ENCODE results near the gene PLEKHD1.
"Not testable (repeated sequence)": the region's sequence is repeated elsewhere in the genome, so short reads cannot be mapped to it uniquely, and the experiment has no call there.

PLEKHD1 gene

GRCh38 chr14:69484444-69485314, at the start of gene PLEKHD1:
TSS of gene PLEKHD1 (plus strand) at chr14:69484728. CDS start at chr14:69484966, 238 bp downstream.
- DNase-seq (ENCODE audit: low spot score), result no peak

GRCh38 chr14:69439521-69440270, 44.8 kb upstream of the PLEKHD1 start:
- DNase-seq (ENCODE audit: low spot score), result no peak

GRCh38 chr14:69441948-69442347, 42.6 kb upstream of the PLEKHD1 start:
- DNase-seq (ENCODE audit: low spot score), result no peak

- no peak for DNase-seq (ENCODE audit: low spot score)
These were observed 41.2 kb upstream of the PLEKHD1 start for GRCh38 chr14:69443296-69443805.

- no peak for DNase-seq (ENCODE audit: low spot score)
These were observed 35.3 kb upstream of the PLEKHD1 start for GRCh38 chr14:69449216-69449615.

- no peak for DNase-seq (ENCODE audit: low spot score)
These were observed 32.6 kb upstream of the PLEKHD1 start for GRCh38 chr14:69451941-69452340.

- DNase-seq (ENCODE audit: low spot score), result no peak
These were observed 26.2 kb upstream of the PLEKHD1 start for GRCh38 chr14:69458350-69458749.

GRCh38 chr14:69459122-69459521, 25.4 kb upstream of the PLEKHD1 start:
- no peak for DNase-seq (ENCODE audit: low spot score)

- peak; percentile 81 for DNase-seq (ENCODE audit: low spot score)
These were observed 24.3 kb upstream of the PLEKHD1 start for GRCh38 chr14:69460093-69460701.

- no peak for DNase-seq (ENCODE audit: low spot score)
These were observed 20.1 kb upstream of the PLEKHD1 start for GRCh38 chr14:69464379-69464778.

GRCh38 chr14:69464829-69465228, 19.7 kb upstream of the PLEKHD1 start:
- DNase-seq (ENCODE audit: low spot score), result no peak

GRCh38 chr14:69468949-69469348, 15.6 kb upstream of the PLEKHD1 start:
- no peak for DNase-seq (ENCODE audit: low spot score)

GRCh38 chr14:69471436-69471835, 13.1 kb upstream of the PLEKHD1 start:
- no peak for DNase-seq (ENCODE audit: low spot score)

GRCh38 chr14:69471916-69472315, 12.6 kb upstream of the PLEKHD1 start:
- DNase-seq (ENCODE audit: low spot score), result no peak

GRCh38 chr14:69473260-69473659, 11.3 kb upstream of the PLEKHD1 start:
- no peak for DNase-seq (ENCODE audit: low spot score)

- DNase-seq (ENCODE audit: low spot score), result no peak
These were observed 10.6 kb upstream of the PLEKHD1 start for GRCh38 chr14:69473946-69474345.

- peak; percentile 21 for DNase-seq (ENCODE audit: low spot score)
These were observed 9.2 kb upstream of the PLEKHD1 start for GRCh38 chr14:69475194-69475818.

GRCh38 chr14:69476824-69477450, 7.6 kb upstream of the PLEKHD1 start:
- DNase-seq (ENCODE audit: low spot score), result not testable (repeated sequence)

- DNase-seq (ENCODE audit: low spot score), result not testable (repeated sequence)
These were observed 6.5 kb upstream of the PLEKHD1 start for GRCh38 chr14:69478055-69478454.

GRCh38 chr14:69479696-69480095, 4.8 kb upstream of the PLEKHD1 start:
- no peak for DNase-seq (ENCODE audit: low spot score)

- no peak for DNase-seq (ENCODE audit: low spot score)
These were observed 4.4 kb upstream of the PLEKHD1 start for GRCh38 chr14:69480136-69480535.
